ENCODE measurements around the gene EPB41L4B. TPM values are rescaled to one million over a fixed set of nuclear protein-coding genes. Genes with fewer than 3 reads are reported as not detected.

EPB41L4B gene
- total and polyA plus RNA-seq, 2 donors from 2014 or later, result 6.5 to 7.7 TPM

GRCh38 chr9:109149722-109150121 lies 171.1 kb downstream of the EPB41L4B start:
- peaks cover 0 to 6% (median 0%) of the 10 kb centered on the region in 3 donors for H3K9me3 ChIP-seq (ENCODE audit: control insufficient read depth in 2 of 3, insufficient read depth in 1 of 3, low read length in 3 of 3)
- H3K9ac ChIP-seq (ENCODE audit: low read length in 3 of 3), result no peak overlapping the region
- no peaks in the 10 kb centered on the region for H3K4me1 ChIP-seq (ENCODE audit: control insufficient read depth in 2 of 3, insufficient read depth in 2 of 3, low read depth in 1 of 3, low read length in 3 of 3)
- DNase-seq, result no peak
- H3K36me3 ChIP-seq (ENCODE audit: control insufficient read depth in 2 of 3, insufficient read depth in 3 of 3, low read length in 3 of 3), result no peaks in the 10 kb centered on the region
- no peak overlapping the region for H3K4me3 ChIP-seq (ENCODE audit: low read length in 3 of 3)
- intact Hi-C loops (cut with DNase I), result no loop called here
- TF ChIP-seq CTCF (IDR thresholded peaks at IDR 0.05; ENCODE audit: borderline replicate concordance, extremely low read depth, insufficient read depth), result no peak
- no peaks in the 10 kb centered on the region for H3K27me3 ChIP-seq (ENCODE audit: control insufficient read depth, insufficient read depth, low read length)
- FAIRE-seq, result no peak
- H3K27ac ChIP-seq (ENCODE audit: low read depth in 2 of 2, low read length in 2 of 2), result no peak overlapping the region

- peaks cover 0 to 6% (median 0%) of the 10 kb centered on the region in 3 donors for H3K9me3 ChIP-seq (ENCODE audit: control insufficient read depth in 2 of 3, insufficient read depth in 1 of 3, low read length in 3 of 3)
- H3K36me3 ChIP-seq (ENCODE audit: control insufficient read depth in 2 of 3, insufficient read depth in 3 of 3, low read length in 3 of 3), result no peaks in the 10 kb centered on the region
- intact Hi-C loops (cut with DNase I), result no loop called here
- DNase-seq, result no peak
- H3K27ac ChIP-seq (ENCODE audit: low read depth in 2 of 2, low read length in 2 of 2), result no peak overlapping the region
- H3K9ac ChIP-seq (ENCODE audit: low read length in 3 of 3), result no peak overlapping the region
- no peak overlapping the region for H3K4me3 ChIP-seq (ENCODE audit: low read length in 3 of 3)
- no peaks in the 10 kb centered on the region for H3K4me1 ChIP-seq (ENCODE audit: control insufficient read depth in 2 of 3, insufficient read depth in 2 of 3, low read depth in 1 of 3, low read length in 3 of 3)
- no peaks in the 10 kb centered on the region for H3K27me3 ChIP-seq (ENCODE audit: control insufficient read depth, insufficient read depth, low read length)
- TF ChIP-seq CTCF (IDR thresholded peaks at IDR 0.05; ENCODE audit: borderline replicate concordance, extremely low read depth, insufficient read depth), result no peak
- no peak for FAIRE-seq
Measured at GRCh38 chr9:109149089-109149488, 171.8 kb downstream of the EPB41L4B start.

- no peaks in the 10 kb centered on the region for H3K4me1 ChIP-seq (ENCODE audit: control insufficient read depth in 2 of 3, insufficient read depth in 2 of 3, low read depth in 1 of 3, low read length in 3 of 3)
- H3K36me3 ChIP-seq (ENCODE audit: control insufficient read depth in 2 of 3, insufficient read depth in 3 of 3, low read length in 3 of 3), result no peaks in the 10 kb centered on the region
- H3K27me3 ChIP-seq (ENCODE audit: control insufficient read depth, insufficient read depth, low read length), result no peaks in the 10 kb centered on the region
- no peak overlapping the region for H3K9ac ChIP-seq (ENCODE audit: low read length in 3 of 3)
- intact Hi-C loops (cut with DNase I), result no loop called here
- H3K9me3 ChIP-seq (ENCODE audit: control insufficient read depth in 2 of 3, insufficient read depth in 1 of 3, low read length in 3 of 3), result no peaks in the 10 kb centered on the region
- FAIRE-seq (no peak), DNase-seq (no peak)
- no peak overlapping the region for H3K4me3 ChIP-seq (ENCODE audit: low read length in 3 of 3)
- no peak overlapping the region for H3K27ac ChIP-seq (ENCODE audit: low read depth in 2 of 2, low read length in 2 of 2)
- TF ChIP-seq CTCF (IDR thresholded peaks at IDR 0.05; ENCODE audit: borderline replicate concordance, extremely low read depth, insufficient read depth), result no peak
Measured at GRCh38 chr9:109145051-109145450, 175.8 kb downstream of the EPB41L4B start.

- Histone ChIP-seq H3K9me3 (ENCODE audit: control insufficient read depth in 2 of 3, insufficient read depth in 1 of 3, low read length in 3 of 3) (no peaks in the 10 kb centered on the region), H3K27ac (ENCODE audit: low read depth in 2 of 2, low read length in 2 of 2) (no peak overlapping the region), H3K9ac (ENCODE audit: low read length in 3 of 3) (no peak overlapping the region), H3K27me3 (ENCODE audit: control insufficient read depth, insufficient read depth, low read length) (no peaks in the 10 kb centered on the region), H3K4me1 (ENCODE audit: control insufficient read depth in 2 of 3, insufficient read depth in 2 of 3, low read depth in 1 of 3, low read length in 3 of 3) (no peaks in the 10 kb centered on the region), H3K36me3 (ENCODE audit: control insufficient read depth in 2 of 3, insufficient read depth in 3 of 3, low read length in 3 of 3) (no peaks in the 10 kb centered on the region), H3K4me3 (ENCODE audit: low read length in 3 of 3) (no peak overlapping the region)
- TF ChIP-seq CTCF (IDR thresholded peaks at IDR 0.05; ENCODE audit: borderline replicate concordance, extremely low read depth, insufficient read depth), result no peak
- intact Hi-C loops (cut with DNase I), result no loop called here
- DNase-seq, result no peak
- no peak for FAIRE-seq
Measured at GRCh38 chr9:109143881-109144562, 176.8 kb downstream of the EPB41L4B start.

Data from kidney (tissue), 14 donors.